Measurements from ENCODE around the gene MFNG. TPM values are rescaled to one million over a fixed set of nuclear protein-coding genes. Genes with fewer than 3 reads are reported as not detected.
"Not testable (repeated sequence)": the region's sequence is repeated elsewhere in the genome, so short reads cannot be mapped to it uniquely, and the experiment has no call there.

MFNG gene
- polyA plus RNA-seq, 1 experiment: not detected

DNA sequence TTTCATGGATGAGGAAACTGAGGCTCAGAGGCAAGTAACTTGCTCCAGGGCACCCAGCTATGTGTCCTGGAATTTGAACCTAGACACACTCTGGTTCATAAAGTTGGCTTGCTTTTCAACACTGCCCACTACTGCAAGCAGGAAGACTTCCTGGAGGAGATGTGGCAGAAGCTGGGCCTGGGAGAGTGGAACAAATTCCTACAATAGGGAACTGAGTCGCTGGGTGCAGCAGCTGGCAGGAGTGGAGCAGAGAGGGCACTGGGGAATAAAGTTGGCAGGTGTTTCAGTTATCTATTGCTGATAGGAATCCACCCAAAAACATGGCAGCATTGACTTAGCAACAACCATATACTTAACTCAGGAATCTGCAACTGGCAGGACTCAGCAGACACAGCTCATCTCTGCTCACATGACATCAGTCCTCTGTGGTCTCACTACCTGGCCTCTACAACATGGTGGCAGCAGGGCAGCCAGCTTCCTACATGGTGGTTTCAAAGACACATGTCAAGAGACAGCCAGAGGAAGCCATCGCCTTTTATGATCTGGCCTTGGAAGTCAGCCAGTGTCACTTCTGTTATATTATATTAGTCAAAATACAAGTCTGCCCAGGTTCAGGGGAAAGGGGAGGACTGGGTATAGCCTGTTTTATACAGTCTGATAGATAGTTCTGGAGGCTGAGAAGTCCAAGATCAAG, 43.6 kb upstream of the MFNG start:
- TF ChIP-seq, protein P1, sequence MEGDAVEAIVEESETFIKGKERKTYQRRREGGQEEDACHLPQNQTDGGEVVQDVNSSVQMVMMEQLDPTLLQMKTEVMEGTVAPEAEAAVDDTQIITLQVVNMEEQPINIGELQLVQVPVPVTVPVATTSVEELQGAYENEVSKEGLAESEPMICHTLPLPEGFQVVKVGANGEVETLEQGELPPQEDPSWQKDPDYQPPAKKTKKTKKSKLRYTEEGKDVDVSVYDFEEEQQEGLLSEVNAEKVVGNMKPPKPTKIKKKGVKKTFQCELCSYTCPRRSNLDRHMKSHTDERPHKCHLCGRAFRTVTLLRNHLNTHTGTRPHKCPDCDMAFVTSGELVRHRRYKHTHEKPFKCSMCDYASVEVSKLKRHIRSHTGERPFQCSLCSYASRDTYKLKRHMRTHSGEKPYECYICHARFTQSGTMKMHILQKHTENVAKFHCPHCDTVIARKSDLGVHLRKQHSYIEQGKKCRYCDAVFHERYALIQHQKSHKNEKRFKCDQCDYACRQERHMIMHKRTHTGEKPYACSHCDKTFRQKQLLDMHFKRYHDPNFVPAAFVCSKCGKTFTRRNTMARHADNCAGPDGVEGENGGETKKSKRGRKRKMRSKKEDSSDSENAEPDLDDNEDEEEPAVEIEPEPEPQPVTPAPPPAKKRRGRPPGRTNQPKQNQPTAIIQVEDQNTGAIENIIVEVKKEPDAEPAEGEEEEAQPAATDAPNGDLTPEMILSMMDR (IDR thresholded peaks at IDR 0.05; ENCODE audit: insufficient read depth, low read depth, low read length): no peak
- Histone ChIP-seq H3K36me3 (ENCODE audit: control insufficient read depth, insufficient read depth, low read length) (no peaks in the 10 kb centered on the region), H3K4me3 (ENCODE audit: low read depth, low read length) (no peak overlapping the region), H3K27me3 (ENCODE audit: control insufficient read depth, insufficient read depth, low read length) (no peaks in the 10 kb centered on the region)
- CTCF ChIA-PET: interaction anchor here (0.6 to 1.8 kb wide), 4 partner anchors 15 to 74 kb away, joined by 3 to 6 read pairs (median 3); no protein-coding TSS in a partner anchor
- POLR2A ChIA-PET: no interaction called here
- no peak for DNase-seq (ENCODE audit: low read depth)

DNA sequence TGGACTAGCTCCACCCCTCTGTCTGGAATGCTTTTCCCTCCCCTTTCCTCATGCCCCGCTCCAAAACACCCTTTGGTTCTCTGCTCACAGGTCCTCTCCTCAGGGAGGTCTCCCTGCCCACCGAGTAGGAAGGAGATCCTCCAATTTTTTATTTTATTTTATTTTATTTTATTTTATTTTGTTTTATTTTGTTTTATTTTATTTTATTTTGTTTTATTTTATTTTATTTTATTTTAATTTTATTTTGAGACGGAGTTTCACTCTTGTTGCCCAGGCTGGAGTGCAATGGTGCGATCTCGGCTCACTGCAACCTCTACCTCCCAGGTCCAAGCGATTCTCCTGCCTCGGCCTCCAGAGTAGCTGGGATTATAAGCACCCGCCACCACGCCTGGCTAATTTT, 41.8 kb upstream of the MFNG start:
- H3K27me3 ChIP-seq (ENCODE audit: control insufficient read depth, insufficient read depth, low read length); DNase-seq (ENCODE audit: low read depth); POLR2A ChIA-PET; H3K36me3 ChIP-seq (ENCODE audit: control insufficient read depth, insufficient read depth, low read length); H3K4me3 ChIP-seq (ENCODE audit: low read depth, low read length): not testable (repeated sequence)
- CTCF ChIA-PET: interaction anchor here (0.8 to 4.4 kb wide), 5 partner anchors 9 to 133 kb away, joined by 3 to 19 read pairs (median 3); partner anchors contain the start of gene CARD10

DNA sequence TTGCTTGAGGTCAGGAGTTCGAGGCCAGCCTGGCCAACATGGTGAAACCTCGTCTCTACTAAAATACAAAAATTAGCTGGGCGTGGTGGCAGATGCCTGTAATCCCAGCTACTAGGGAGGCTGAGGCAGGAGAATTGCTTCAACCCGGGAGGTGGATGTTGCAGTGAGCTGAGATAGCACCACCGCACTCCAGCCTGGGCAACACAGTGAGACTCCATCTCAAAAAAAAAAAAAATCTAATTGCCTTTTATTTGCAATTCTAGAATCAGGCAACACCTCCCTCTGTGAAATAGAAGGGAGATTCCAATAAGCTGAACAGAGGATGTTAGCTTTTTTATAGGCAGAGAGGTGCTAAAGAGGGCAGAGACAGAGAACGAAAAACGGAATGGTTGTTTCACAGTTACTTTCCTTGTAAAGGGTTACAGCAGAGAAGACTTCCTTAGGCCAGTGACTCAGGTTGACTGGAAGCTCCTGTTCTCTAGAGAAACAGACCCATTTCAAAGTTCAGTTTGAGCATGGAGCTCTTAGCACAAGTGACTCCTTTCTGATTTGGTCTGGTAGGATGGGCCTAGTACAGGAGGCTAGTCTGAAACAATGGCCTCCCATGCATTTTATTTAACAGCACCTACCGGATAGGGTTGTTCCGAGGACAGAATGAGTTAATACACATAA, 41.0 kb upstream of the MFNG start:
- DNase-seq (ENCODE audit: low read depth); H3K27me3 ChIP-seq (ENCODE audit: control insufficient read depth, insufficient read depth, low read length); POLR2A ChIA-PET; H3K4me3 ChIP-seq (ENCODE audit: low read depth, low read length); H3K36me3 ChIP-seq (ENCODE audit: control insufficient read depth, insufficient read depth, low read length): not testable (repeated sequence)
- CTCF ChIA-PET: interaction anchor here (0.8 to 4.4 kb wide), 5 partner anchors 11 to 134 kb away, joined by 3 to 19 read pairs (median 3); no protein-coding TSS in a partner anchor

DNA sequence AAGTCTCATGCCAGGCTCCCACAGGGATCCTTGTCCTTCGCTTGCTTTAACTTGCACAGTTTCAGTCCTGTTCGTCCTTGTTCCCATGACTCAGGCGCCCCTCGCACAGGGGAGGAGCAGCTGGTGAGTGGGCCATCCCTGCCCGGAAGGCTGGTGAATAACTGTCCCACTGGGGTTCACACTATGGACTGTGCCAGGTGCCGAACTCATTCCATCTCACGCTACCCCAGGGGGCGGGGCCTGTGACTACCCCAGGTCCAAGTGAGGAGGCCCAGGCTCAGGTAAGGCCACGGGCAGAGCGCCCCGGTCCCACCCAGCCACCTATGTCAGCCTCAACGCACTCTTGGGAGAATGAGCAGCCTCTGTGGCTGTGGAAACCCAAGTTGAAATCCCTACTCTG, 40.2 kb upstream of the MFNG start:
- Histone ChIP-seq H3K27me3 (ENCODE audit: control insufficient read depth, insufficient read depth, low read length) (no peaks in the 10 kb centered on the region), H3K4me3 (ENCODE audit: low read depth, low read length) (no peak overlapping the region), H3K36me3 (ENCODE audit: control insufficient read depth, insufficient read depth, low read length) (no peaks in the 10 kb centered on the region)
- DNase-seq (ENCODE audit: low read depth): no peak
- CTCF ChIA-PET: interaction anchor here (1.2 to 4.4 kb wide), 3 partner anchors 10 to 19 kb away, joined by 3 to 19 read pairs (median 5); no protein-coding TSS in a partner anchor
- TF ChIP-seq, protein P1 (IDR thresholded peaks at IDR 0.05; ENCODE audit: insufficient read depth, low read depth, low read length): no peak
- POLR2A ChIA-PET: no interaction called here

DNA sequence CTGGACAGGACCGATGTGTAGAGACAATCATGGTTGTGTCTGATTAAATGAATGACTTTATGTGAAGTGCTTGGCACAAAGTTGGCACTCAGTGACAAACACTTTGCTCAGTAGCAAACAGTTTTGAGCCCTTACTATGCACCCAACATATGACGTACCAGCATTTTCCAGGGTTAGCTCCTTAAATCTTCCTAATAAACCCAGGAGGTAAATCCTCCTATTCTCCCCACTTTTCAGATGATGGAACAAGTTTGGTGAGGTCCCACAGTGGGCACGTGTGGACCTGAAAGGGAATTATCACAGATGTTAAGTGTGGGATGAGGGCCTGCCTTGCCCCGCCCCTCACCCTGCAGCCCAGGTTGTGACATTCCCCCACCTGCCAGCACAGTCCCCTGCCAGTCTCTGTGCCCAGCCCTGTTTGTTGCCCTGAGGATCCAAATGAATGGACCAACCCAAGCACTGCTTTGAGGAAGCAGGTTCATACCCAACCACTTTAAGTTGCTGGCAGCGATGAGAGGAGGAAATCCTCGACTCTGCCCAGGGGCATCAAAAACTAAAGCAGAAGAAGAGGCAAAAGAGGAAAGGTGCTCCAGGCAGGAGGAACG, 39.7 kb upstream of the MFNG start:
- DNase-seq (ENCODE audit: low read depth): no peak
- ChIA-PET POLR2A (no interaction called here), CTCF (interaction anchor here (1.2 to 4.4 kb wide), 3 partner anchors 13 to 208 kb away, joined by 3 to 19 read pairs (median 5); no protein-coding TSS in a partner anchor)
- Histone ChIP-seq H3K36me3 (ENCODE audit: control insufficient read depth, insufficient read depth, low read length) (no peaks in the 10 kb centered on the region), H3K4me3 (ENCODE audit: low read depth, low read length) (no peak overlapping the region), H3K27me3 (ENCODE audit: control insufficient read depth, insufficient read depth, low read length) (no peaks in the 10 kb centered on the region)
- TF ChIP-seq, protein P1 (IDR thresholded peaks at IDR 0.05; ENCODE audit: insufficient read depth, low read depth, low read length): no peak

Measured in BJ (cell line).